ENCODE data around the gene LYRM1.

GRCh38 chr16:20897922-20898321 is 2.6 kb upstream of the LYRM1 start:
- TF ChIP-seq POLR2AphosphoS5 (IDR thresholded peaks at IDR 0.05) (no peak), CTCF (IDR thresholded peaks at IDR 0.05; ENCODE audit: poor library complexity, severe bottlenecking) (no peak), TAF1 (IDR thresholded peaks at IDR 0.05; ENCODE audit: low read depth) (no peak), REST (IDR thresholded peaks at IDR 0.05; ENCODE audit: borderline replicate concordance) (no peak), MXI1 (conservative IDR thresholded peaks at IDR 0.05; ENCODE audit: poor library complexity, severe bottlenecking) (no peak), EP300 (conservative IDR thresholded peaks at IDR 0.05; ENCODE audit: poor library complexity, severe bottlenecking) (no peak)

Measured in neural cell (in vitro differentiated cells).